GM21737 (cell line): ENCODE data around the gene MSL1.

ENCODE experiments used
- ATAC-seq: cut with Tn5 transposase; IDR thresholded peaks from one replicate; pipeline ENCODE4 v1.9.1; 2021; ENCODE audit warnings: mild to moderate bottlenecking, moderate library complexity; ENCODE audit not compliant: unreplicated experiment

The MSL1 gene

GRCh38 chr17:40104594-40105486 is 16.9 kb upstream of the MSL1 start:
- ATAC-seq: no peak

GRCh38 chr17:40105861-40106759 is 15.7 kb upstream of the MSL1 start:
- ATAC-seq: no peak

GRCh38 chr17:40106760-40107521 is 14.8 kb upstream of the MSL1 start:
- ATAC-seq: no peak

- ATAC-seq: no peak
Observed at GRCh38 chr17:40107522-40108174, 14.1 kb upstream of the MSL1 start.

- ATAC-seq: no peak
Observed at GRCh38 chr17:40108970-40109824, 12.6 kb upstream of the MSL1 start.

- ATAC-seq: no peak
Observed at GRCh38 chr17:40110026-40110845, 11.5 kb upstream of the MSL1 start.

- ATAC-seq: peak; percentile 47
Observed at GRCh38 chr17:40111221-40112128, 10.3 kb upstream of the MSL1 start.

GRCh38 chr17:40112191-40112711 is 9.5 kb upstream of the MSL1 start:
- no peak for ATAC-seq

- ATAC-seq: no peak
Observed at GRCh38 chr17:40112718-40113109, 9.1 kb upstream of the MSL1 start.

GRCh38 chr17:40113110-40113906 is 8.5 kb upstream of the MSL1 start:
- ATAC-seq: peak; percentile 69

GRCh38 chr17:40113907-40114245 is 7.9 kb upstream of the MSL1 start:
- ATAC-seq: no peak

- no peak for ATAC-seq
Observed at GRCh38 chr17:40115101-40115436, 6.7 kb upstream of the MSL1 start.

GRCh38 chr17:40122136-40122998 is 596 bp downstream of the MSL1 start:
- ATAC-seq: no peak

- no peak for ATAC-seq
Observed at GRCh38 chr17:40122999-40123810, 1.4 kb downstream of the MSL1 start.

GRCh38 chr17:40123811-40124114 is 2.0 kb downstream of the MSL1 start:
- no peak for ATAC-seq
